Uterus (tissue), 4 donors: ENCODE data around the gene LKAAEAR1. TPM values are rescaled to one million over a fixed set of nuclear protein-coding genes. Genes with fewer than 3 reads are reported as not detected.

Source experiments
- DNase-seq, 2 donors: peaks; one replicate each; pipeline ENCODE4 v3.0.0-alpha.2; 2019 to 2020
- H3K27ac ChIP-seq, 2 donors: fragments of 200-600 bp; sonication (generic); 1 replicate in 1 of 2; 2 replicates in 1 of 2; pipeline ENCODE4 v1.5.1; 2016 to 2018
- H3K27me3 ChIP-seq, 2 donors: fragments of 200-600 bp; sonication (generic); one replicate each; pipeline ENCODE4 v1.5.1; 2018 to 2019; ENCODE audit warnings: control low read depth in 1 of 2
- H3K36me3 ChIP-seq, 2 donors: fragments of 200-600 bp; sonication (generic); one replicate each; pipeline ENCODE4 v1.5.1; 2019; ENCODE audit warnings: control low read depth in 1 of 2
- H3K4me1 ChIP-seq, 2 donors: fragments of 200-600 bp; sonication (generic); one replicate each; pipeline ENCODE4 v1.5.1; 2018 to 2019; ENCODE audit warnings: control low read depth in 1 of 2
- H3K4me3 ChIP-seq, 2 donors: fragments of 200-600 bp; sonication (generic); 1 replicate in 1 of 2; 2 replicates in 1 of 2; pipeline ENCODE4 v1.5.1; 2018 to 2019; ENCODE audit warnings: mild to moderate bottlenecking in 1 of 2
- H3K9me3 ChIP-seq, 2 donors: fragments of 200-600 bp; sonication (generic); one replicate each; pipeline ENCODE4 v1.5.1; 2019; ENCODE audit warnings: control low read depth in 1 of 2
- POLR2A ChIP-seq, 2 donors: fragments of 450-650 bp; IDR thresholded peaks; one replicate each; pipeline ENCODE4 v1.6.1; 2016; ENCODE audit warnings: antibody characterized with exemption in 2 of 2, mild to moderate bottlenecking in 1 of 2, moderate library complexity in 1 of 2
- intact Hi-C: fragments of 100-400 bp; cut with DNase I; formaldehyde crosslinking; loops from one replicate; pipeline ENCODE4 v1.15.1; 2023; ENCODE audit warnings: low total_unique reads
- total RNA-seq, 4 donors: library from RNA; depleted of rRNA in 3 of 4; stranded (reverse); fragments of >200 nt in 3 of 4; gene quantifications; one replicate each; pipeline versions ENCODE4 v1.1.0 to v1.2.4, GENCODE V29; 2014 to 2023
- TF ChIP-seq, protein P1 (sequence below), 4 experiments: fragments of 200-600 bp in 2 of 4; fragments of 450-650 bp in 2 of 4; sonication (generic) in 2 of 4; IDR thresholded peaks; one replicate each; pipeline ENCODE4 v1.5.1; 2016 to 2019; ENCODE audit warnings: antibody characterized with exemption in 4 of 4, mild to moderate bottlenecking in 2 of 4, moderate library complexity in 1 of 4
- donor health status: DM: yes; HTN: yes; CAD: no.

LKAAEAR1 gene
- total RNA-seq, 4 donors from 2014 or later, result not detected

- H3K4me1 ChIP-seq, result peaks cover 0 to 22% of the 10 kb centered on the region in 2 donors
- no peaks in the 10 kb centered on the region for H3K9me3 ChIP-seq
- TF ChIP-seq POLR2A (IDR thresholded peaks at IDR 0.05), result no peak
- TF ChIP-seq, protein P1, sequence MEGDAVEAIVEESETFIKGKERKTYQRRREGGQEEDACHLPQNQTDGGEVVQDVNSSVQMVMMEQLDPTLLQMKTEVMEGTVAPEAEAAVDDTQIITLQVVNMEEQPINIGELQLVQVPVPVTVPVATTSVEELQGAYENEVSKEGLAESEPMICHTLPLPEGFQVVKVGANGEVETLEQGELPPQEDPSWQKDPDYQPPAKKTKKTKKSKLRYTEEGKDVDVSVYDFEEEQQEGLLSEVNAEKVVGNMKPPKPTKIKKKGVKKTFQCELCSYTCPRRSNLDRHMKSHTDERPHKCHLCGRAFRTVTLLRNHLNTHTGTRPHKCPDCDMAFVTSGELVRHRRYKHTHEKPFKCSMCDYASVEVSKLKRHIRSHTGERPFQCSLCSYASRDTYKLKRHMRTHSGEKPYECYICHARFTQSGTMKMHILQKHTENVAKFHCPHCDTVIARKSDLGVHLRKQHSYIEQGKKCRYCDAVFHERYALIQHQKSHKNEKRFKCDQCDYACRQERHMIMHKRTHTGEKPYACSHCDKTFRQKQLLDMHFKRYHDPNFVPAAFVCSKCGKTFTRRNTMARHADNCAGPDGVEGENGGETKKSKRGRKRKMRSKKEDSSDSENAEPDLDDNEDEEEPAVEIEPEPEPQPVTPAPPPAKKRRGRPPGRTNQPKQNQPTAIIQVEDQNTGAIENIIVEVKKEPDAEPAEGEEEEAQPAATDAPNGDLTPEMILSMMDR (IDR thresholded peaks at IDR 0.05), result no peak
- DNase-seq, result no peak
- peaks cover 0 to 42% of the 10 kb centered on the region in 2 donors for H3K27me3 ChIP-seq
- H3K27ac ChIP-seq, result no peak overlapping the region
- peak overlapping the region in 1 of 2 donors; percentile 20 for H3K4me3 ChIP-seq
- intact Hi-C loops, result no loop called here
- H3K36me3 ChIP-seq, result no peaks in the 10 kb centered on the region
These were observed 46.0 kb downstream of the LKAAEAR1 start for GRCh38 chr20:64038224-64038564.

DNA sequence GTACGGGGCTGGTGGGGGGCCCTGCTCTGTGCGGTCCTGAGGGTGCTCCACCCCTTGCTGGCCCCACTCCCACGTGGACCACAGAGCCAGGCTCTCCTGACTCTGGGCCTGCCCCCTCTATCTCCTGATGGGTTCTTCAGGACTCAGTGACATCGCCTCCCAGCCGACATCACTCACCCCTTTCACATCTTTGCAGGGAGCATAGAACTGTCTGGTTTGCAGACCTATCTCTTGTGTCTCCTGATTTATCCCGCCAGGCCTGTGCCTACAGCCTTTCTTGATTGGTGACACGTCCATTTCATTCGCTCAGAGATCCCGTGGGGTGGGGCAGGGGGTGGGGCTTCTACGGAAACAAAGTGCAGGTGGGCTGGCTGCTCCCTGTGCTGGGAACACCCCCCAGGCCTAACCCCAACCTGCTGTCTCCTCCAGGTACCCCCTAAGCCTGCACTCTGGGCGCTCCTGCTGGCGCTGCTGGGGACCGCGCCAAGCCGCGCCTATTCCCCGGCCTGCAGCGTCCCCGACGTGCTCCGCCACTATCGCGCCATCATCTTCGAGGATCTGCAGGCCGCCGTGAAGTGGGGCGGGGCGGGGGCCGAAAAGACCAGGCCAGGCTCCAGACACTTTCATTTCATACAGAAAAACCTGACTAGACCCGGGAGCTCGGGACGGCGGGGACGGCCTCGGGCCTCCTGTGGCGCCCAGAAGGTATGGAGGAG, 46.5 kb downstream of the LKAAEAR1 start:
- peaks cover 0 to 22% of the 10 kb centered on the region in 2 donors for H3K4me1 ChIP-seq
- no peak for DNase-seq
- no peak overlapping the region for H3K4me3 ChIP-seq
- no peaks in the 10 kb centered on the region for H3K9me3 ChIP-seq
- H3K27me3 ChIP-seq, result peaks cover 0 to 42% of the 10 kb centered on the region in 2 donors
- no peak overlapping the region for H3K27ac ChIP-seq
- intact Hi-C loops, result no loop called here
- no peaks in the 10 kb centered on the region for H3K36me3 ChIP-seq
- TF ChIP-seq, protein P1 (IDR thresholded peaks at IDR 0.05), result no peak
- no peak for TF ChIP-seq POLR2A (IDR thresholded peaks at IDR 0.05)

GRCh38 chr20:64037199-64037497, 47.0 kb downstream of the LKAAEAR1 start:
- TF ChIP-seq POLR2A (IDR thresholded peaks at IDR 0.05), result no peak
- TF ChIP-seq, protein P1 (IDR thresholded peaks at IDR 0.05), result no peak
- H3K4me3 ChIP-seq, result no peak overlapping the region
- peaks cover 0 to 18% of the 10 kb centered on the region in 2 donors for H3K4me1 ChIP-seq
- H3K27me3 ChIP-seq, result peaks cover 0 to 39% of the 10 kb centered on the region in 2 donors
- H3K9me3 ChIP-seq, result no peaks in the 10 kb centered on the region
- no peak overlapping the region for H3K27ac ChIP-seq
- DNase-seq, result no peak
- intact Hi-C loops, result no loop called here
- no peaks in the 10 kb centered on the region for H3K36me3 ChIP-seq

GRCh38 chr20:64036346-64037198, 47.6 kb downstream of the LKAAEAR1 start:
- intact Hi-C loops, result no loop called here
- Histone ChIP-seq H3K9me3 (no peaks in the 10 kb centered on the region), H3K4me1 (peaks cover 0 to 16% of the 10 kb centered on the region in 2 donors), H3K4me3 (no peak overlapping the region), H3K27me3 (peaks cover 0 to 33% of the 10 kb centered on the region in 2 donors), H3K27ac (no peak overlapping the region), H3K36me3 (no peaks in the 10 kb centered on the region)
- no peak for DNase-seq
- TF ChIP-seq POLR2A (IDR thresholded peaks at IDR 0.05), result no peak
- TF ChIP-seq, protein P1 (IDR thresholded peaks at IDR 0.05), result no peak

- Histone ChIP-seq H3K4me1 (peaks cover 0 to 16% of the 10 kb centered on the region in 2 donors), H3K4me3 (no peak within 1 kb of the TSS), H3K27me3 (peaks cover 0 to 27% of the 10 kb centered on the region in 2 donors), H3K27ac (no peak within 1 kb of the TSS), H3K9me3 (no peaks in the 10 kb centered on the region), H3K36me3 (no peaks in the 10 kb centered on the region)
- no peak for DNase-seq
- TF ChIP-seq POLR2A (IDR thresholded peaks at IDR 0.05), result no peak
- TF ChIP-seq, protein P1 (IDR thresholded peaks at IDR 0.05), result no peak
- intact Hi-C loops, result no loop called here
These were observed 48.3 kb downstream of the LKAAEAR1 start, which contains the start of gene C20orf204 for GRCh38 chr20:64035933-64036345. Gene C20orf204, plus strand, starts transcription at chr20:64036182. Its CDS starts 142 bp downstream, at chr20:64036324.
